NB4 (cell line): Measurements from ENCODE around the gene C11orf52.
"Not testable (repeated sequence)": the region's sequence is repeated elsewhere in the genome, so short reads cannot be mapped to it uniquely, and the experiment has no call there.

Experiments used
- DNase-seq: peaks from one replicate; pipeline ENCODE4 v3.0.0; 2010; ENCODE audit warnings: low read depth
- H3K4me3 ChIP-seq: one replicate; pipeline ENCODE4 v1.5.1; 2011; ENCODE audit warnings: mild to moderate bottlenecking, low read depth, low read length, moderate library complexity
- CTCF ChIP-seq: IDR thresholded peaks from one replicate; pipeline ENCODE4 v1.5.1; 2012; ENCODE audit warnings: low read depth, low read length
- MAX ChIP-seq: IDR thresholded peaks from 2 replicates; pipeline ENCODE4 v1.6.1; 2011; ENCODE audit warnings: low read depth, low read length
- MYC ChIP-seq: IDR thresholded peaks from 2 replicates; pipeline ENCODE4 v1.6.1; 2011; ENCODE audit warnings: low read depth, low read length
- POLR2A ChIP-seq: IDR thresholded peaks from 2 replicates; pipeline ENCODE4 v1.6.1; 2011; ENCODE audit warnings: mild to moderate bottlenecking; ENCODE audit not compliant: insufficient read length; ENCODE audit errors: extremely low read depth

Gene C11orf52

GRCh38 chr11:111878385-111878848, 40.3 kb upstream of the C11orf52 start:
- TF ChIP-seq MAX (no peak), POLR2A (no peak), MYC (no peak), CTCF (no peak)
- peak overlapping the region; percentile 91 for H3K4me3 ChIP-seq
- DNase-seq = no peak

GRCh38 chr11:111878849-111879636, 39.7 kb upstream of the C11orf52 start, which contains the start of the genes CFAP68 and FDXACB1:
TSS of gene CFAP68 (plus strand) at chr11:111879541. CDS start at chr11:111879561, 20 bp downstream.
TSS of gene FDXACB1 (minus strand) at chr11:111879165. CDS start at chr11:111879132, 33 bp downstream.
- peak within 1 kb of the TSS; percentile 91 for H3K4me3 ChIP-seq
- peak; percentile 76 for TF ChIP-seq CTCF
- TF ChIP-seq POLR2A = peak; percentile 69
- peak; percentile 84 for TF ChIP-seq MAX
- peak; percentile 87 for TF ChIP-seq MYC
- peak; percentile 99 for DNase-seq

GRCh38 chr11:111879637-111879960, 39.1 kb upstream of the C11orf52 start:
- H3K4me3 ChIP-seq = peak overlapping the region; percentile 91
- no peak for DNase-seq
- TF ChIP-seq MYC (no peak), CTCF (no peak)

- no peak overlapping the region for H3K4me3 ChIP-seq
- TF ChIP-seq MAX (no peak), MYC (no peak), POLR2A (no peak), CTCF (no peak)
- DNase-seq = no peak
These were observed 36.5 kb upstream of the C11orf52 start for GRCh38 chr11:111882202-111882601.

GRCh38 chr11:111885053-111885452, 33.7 kb upstream of the C11orf52 start:
- not testable (repeated sequence) for H3K4me3 ChIP-seq, DNase-seq

GRCh38 chr11:111886032-111886431, 32.7 kb upstream of the C11orf52 start:
- H3K4me3 ChIP-seq = no peak overlapping the region
- no peak for TF ChIP-seq MYC
- TF ChIP-seq CTCF = no peak
- TF ChIP-seq MAX = no peak
- TF ChIP-seq POLR2A = no peak
- DNase-seq = no peak
